Heart left ventricle (tissue), 13 donors: ENCODE measurements around the gene SLC43A2.

Experiments
- CTCF ChIP-seq, 12 donors: fragments of 200-600 bp; sonication (generic) in 4 of 12; IDR thresholded peaks; one replicate each; pipeline versions ENCODE4 v1.5.0 to v1.8.0; 2018 to 2022; ENCODE audit warnings: antibody characterized with exemption in 12 of 12, mild to moderate bottlenecking in 5 of 12
- POLR2A ChIP-seq, 2 donors: fragments of 450-650 bp; IDR thresholded peaks; one replicate each; pipeline ENCODE4 v1.6.1; 2017; ENCODE audit warnings: antibody characterized with exemption in 2 of 2, mild to moderate bottlenecking in 2 of 2, moderate library complexity in 2 of 2
- donor health status: ischemic (EF 13 %, LVEDD 7.1; RV severe dilation, severe dysfunction).
- donor health status: DM: no; HTN: yes; CAD: no.
- donor health status: DM: no; HTN: no; CAD: no.
- donor health status: ischemic (EF 25% LVEDD 6.9; RV normal size, moderate dysfunction).
- donor health status: ischemic (EF 25% LVEDD 5.7; RV mildly dilated, moderate dysfunction).
- donor health status: ischemic (EF 35%, LVEDD 5.7; RV mildly dilated, moderate dysfunction).
- donor health status: nonischemic (EF 11% LVEDD 7.7; RV severe dilation, severe dysfunction).
- donor health status: DM: yes; HTN: yes; CAD: no.
- donor health status: PGD.
- donor health status: ischemic (EF 29% LVEDD 5.4; RV normal size, mild dysfunction).
- donor health status: nonischemic (EF 23%, LVEDD 6.1; RV moderate dilation, normal function).

DNA sequence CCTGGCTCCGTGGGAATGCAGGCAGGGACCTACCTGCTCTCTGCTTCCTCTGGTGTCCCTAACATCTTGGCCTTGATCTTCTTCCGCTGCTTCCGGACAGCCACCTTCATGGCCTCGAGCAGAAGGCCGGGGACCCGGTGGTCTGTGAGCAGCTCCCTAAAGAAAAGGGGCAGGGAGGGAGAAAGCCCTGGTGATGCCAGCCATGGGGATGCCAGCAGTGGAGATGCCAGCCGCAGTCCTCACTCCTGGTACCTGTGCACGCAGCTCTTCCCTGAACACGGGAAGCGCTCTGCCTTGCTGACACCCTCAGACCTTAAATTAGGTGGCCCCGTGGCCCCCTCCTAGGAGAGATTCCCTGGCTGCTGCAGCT lies 19.2 kb upstream of the SLC43A2 start:
- TF ChIP-seq CTCF (IDR thresholded peaks at IDR 0.05) (no peak), POLR2A (IDR thresholded peaks at IDR 0.05) (no peak)
